Common myeloid progenitor, CD34-positive (primary cell): ENCODE data around the gene MMS19.
"Not testable (repeated sequence)": the region's sequence is repeated elsewhere in the genome, so short reads cannot be mapped to it uniquely, and the experiment has no call there.

ENCODE experiments used
- CTCF ChIA-PET: fragments of 350-600 bp; sonication (Branson Sonifier 250); formaldehyde crosslinking; loops from one replicate; lab custom pipeline; 2021; ENCODE audit warnings: antibody characterized with exemption; lab: Charles Lee
- POLR2A ChIA-PET: fragments of 350-600 bp; sonication (Branson Sonifier 250); formaldehyde crosslinking; loops from one replicate; lab custom pipeline; 2021; ENCODE audit warnings: antibody characterized with exemption; lab: Charles Lee
- DNase-seq, 3 donors: peaks; one replicate each; pipeline versions ENCODE4 v3.0.0 to v3.0.0-alpha.2; 2013
- H3K27ac ChIP-seq, 2 experiments: 1 replicate in 1 of 2; 2 replicates in 1 of 2; pipeline ENCODE4 v1.7.0; 2013; ENCODE audit warnings: inconsistent platforms in 2 of 2, low read length in 2 of 2, mild to moderate bottlenecking in 2 of 2, low read depth in 1 of 2, moderate library complexity in 1 of 2; ENCODE audit not compliant: severe bottlenecking in 2 of 2, insufficient read depth in 1 of 2, poor library complexity in 1 of 2
- H3K27me3 ChIP-seq, 5 experiments: replicated peaks in 2 of 5; 1 replicate in 3 of 5; 2 replicates in 2 of 5; pipeline versions ENCODE4 v1.6.1 to v1.7.0; 2013; ENCODE audit warnings: low read length in 4 of 5, mild to moderate bottlenecking in 2 of 5, moderate library complexity in 2 of 5, inconsistent platforms in 1 of 5; ENCODE audit not compliant: insufficient read depth in 5 of 5, control insufficient read depth in 4 of 5
- H3K36me3 ChIP-seq, 4 experiments: 1 replicate in 2 of 4; 2 replicates in 2 of 4; pipeline versions ENCODE4 v1.6.1 to v1.7.0; 2013; ENCODE audit warnings: low read length in 3 of 4, control low read depth in 1 of 4, mild to moderate bottlenecking in 1 of 4; ENCODE audit not compliant: control insufficient read depth in 4 of 4, insufficient read depth in 4 of 4
- H3K4me1 ChIP-seq, 4 experiments: 1 replicate in 3 of 4; 2 replicates in 1 of 4; pipeline versions ENCODE4 v1.6.1 to v1.7.1; 2013; ENCODE audit warnings: low read length in 3 of 4, mild to moderate bottlenecking in 3 of 4, control low read depth in 1 of 4, inconsistent platforms in 1 of 4, moderate library complexity in 1 of 4; ENCODE audit not compliant: control insufficient read depth in 4 of 4, insufficient read depth in 4 of 4; ENCODE audit errors: control extremely low read depth in 1 of 4
- H3K4me3 ChIP-seq, 7 experiments: 1 replicate in 4 of 7; 2 replicates in 3 of 7; pipeline versions ENCODE4 v1.5.1 to v1.7.0; 2013; ENCODE audit warnings: mild to moderate bottlenecking in 7 of 7, low read length in 6 of 7, moderate library complexity in 6 of 7, inconsistent platforms in 2 of 7, low read depth in 2 of 7, control low read depth in 1 of 7; ENCODE audit not compliant: insufficient read depth in 4 of 7, control insufficient read depth in 1 of 7; ENCODE audit errors: extremely low read depth in 1 of 7
- H3K9me3 ChIP-seq, 5 experiments: 1 replicate in 4 of 5; 2 replicates in 1 of 5; pipeline versions ENCODE4 v1.6.1 to v1.7.1; 2013; ENCODE audit warnings: low read length in 4 of 5, mild to moderate bottlenecking in 2 of 5, inconsistent platforms in 1 of 5, low read depth in 1 of 5, moderate library complexity in 1 of 5; ENCODE audit not compliant: control insufficient read depth in 4 of 5, insufficient read depth in 2 of 5; ENCODE audit errors: control extremely low read depth in 1 of 5
- WGBS: methylation state at CpG from one replicate; pipeline ENCODE4 v1.1.5; 2013; ENCODE audit not compliant: insufficient coverage; 5-methylcytosine and 5-hydroxymethylcytosine counted together

The MMS19 gene

GRCh38 chr10:97481071-97481470, 17.2 kb downstream of the MMS19 start:
- Histone ChIP-seq H3K27me3 (no peaks in the 10 kb centered on the region), H3K4me1 (no peaks in the 10 kb centered on the region), H3K9me3 (no peaks in the 10 kb centered on the region), H3K27ac (no peak overlapping the region), H3K4me3 (no peak overlapping the region), H3K36me3 (peaks cover 13 to 69% (median 51%) of the 10 kb centered on the region in 4 experiments)
- POLR2A ChIA-PET, result no interaction called here
- no peak for DNase-seq
- WGBS, result 100% methylated on average over 2 of the region's 4 CpGs
- CTCF ChIA-PET, result interaction anchor here (0.9 to 1.6 kb wide), 6 partner anchors 14 to 73 kb away, joined by 3 to 6 read pairs (median 3); no protein-coding TSS in a partner anchor

- H3K27me3 ChIP-seq, result no peaks in the 10 kb centered on the region
- CTCF ChIA-PET, result interaction anchor here (1.3 to 1.4 kb wide), 2 partner anchors 16 to 74 kb away, joined by 3 read pairs; no protein-coding TSS in a partner anchor
- H3K4me1 ChIP-seq, result no peaks in the 10 kb centered on the region
- WGBS, result 97% methylated on average over 5 of the region's 9 CpGs
- no peak for DNase-seq
- no peak overlapping the region for H3K27ac ChIP-seq
- H3K9me3 ChIP-seq, result no peaks in the 10 kb centered on the region
- H3K4me3 ChIP-seq, result no peak overlapping the region
- POLR2A ChIA-PET, result no interaction called here
- H3K36me3 ChIP-seq, result peaks cover 15 to 74% (median 56%) of the 10 kb centered on the region in 4 experiments
Measured at GRCh38 chr10:97479939-97480338, 18.3 kb downstream of the MMS19 start.

DNA sequence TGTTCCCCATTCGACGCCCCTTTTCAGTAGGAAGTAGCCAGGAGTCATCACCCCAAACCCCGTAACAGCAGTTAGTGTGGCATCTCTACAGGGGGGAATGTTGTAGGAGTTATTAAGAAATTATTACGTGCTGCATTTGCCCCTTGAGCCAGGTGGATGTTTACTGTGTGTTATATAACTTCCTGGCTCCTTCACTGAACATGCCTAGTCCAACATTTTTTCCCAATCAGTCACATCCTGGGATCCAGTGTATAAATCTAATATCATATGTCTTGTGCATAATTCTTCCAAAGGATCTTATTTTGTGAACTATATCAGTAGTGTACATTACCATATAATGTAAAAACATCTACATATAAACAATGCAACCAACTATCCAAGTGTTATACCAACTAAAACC, 18.8 kb downstream of the MMS19 start:
- H3K4me3 ChIP-seq, DNase-seq, H3K4me1 ChIP-seq, CTCF ChIA-PET, H3K9me3 ChIP-seq, H3K27me3 ChIP-seq, POLR2A ChIA-PET, H3K27ac ChIP-seq: not testable (repeated sequence)
- 83% methylated on average over 1 of the region's 4 CpGs for WGBS
- peaks cover 17 to 80% (median 59%) of the 10 kb centered on the region in 4 experiments for H3K36me3 ChIP-seq

- Histone ChIP-seq H3K27ac (no peak overlapping the region), H3K27me3 (no peaks in the 10 kb centered on the region), H3K9me3 (no peaks in the 10 kb centered on the region), H3K4me3 (no peak overlapping the region), H3K4me1 (no peaks in the 10 kb centered on the region), H3K36me3 (peaks cover 9 to 84% (median 67%) of the 10 kb centered on the region in 4 experiments)
- WGBS, result 100% methylated on average over 1 of the region's 2 CpGs
- ChIA-PET POLR2A (no interaction called here), CTCF (interaction anchor here (1.0 to 4.3 kb wide), 7 partner anchors 10 to 130 kb away, joined by 3 to 20 read pairs (median 4); no protein-coding TSS in a partner anchor)
- no peak for DNase-seq
Measured at GRCh38 chr10:97475936-97476594, 22.2 kb downstream of the MMS19 start.

DNA sequence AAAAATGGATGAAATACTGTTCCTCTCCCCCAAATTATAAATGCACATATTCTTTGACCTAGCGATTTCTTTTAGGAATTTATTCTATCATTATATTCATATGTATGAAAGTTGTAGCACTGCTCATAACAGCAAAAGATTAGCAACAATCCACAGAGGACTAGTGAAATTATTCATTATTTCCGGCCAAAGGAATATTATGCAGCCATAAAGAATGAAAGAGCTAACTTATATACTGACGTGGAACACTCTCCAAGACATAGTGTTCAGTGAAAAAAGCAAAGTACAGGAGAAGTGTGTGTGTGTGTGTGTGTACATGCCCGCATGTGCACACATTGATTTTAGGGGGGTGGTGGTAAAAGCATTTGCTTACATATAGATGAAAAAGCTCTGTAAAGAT, 23.3 kb downstream of the MMS19 start:
- Histone ChIP-seq H3K9me3 (no peaks in the 10 kb centered on the region), H3K36me3 (peaks cover 17 to 82% (median 65%) of the 10 kb centered on the region in 4 experiments), H3K4me1 (no peaks in the 10 kb centered on the region), H3K4me3 (no peak overlapping the region), H3K27me3 (no peaks in the 10 kb centered on the region), H3K27ac (no peak overlapping the region)
- CTCF ChIA-PET, result interaction anchor here (1.8 to 4.3 kb wide), 2 partner anchors 9 to 18 kb away, joined by 5 to 20 read pairs; no protein-coding TSS in a partner anchor
- POLR2A ChIA-PET, result interaction anchor here (0.6 kb wide), 1 partner anchor 15 kb away, joined by 4 read pairs; no protein-coding TSS in a partner anchor
- no peak for DNase-seq
- 100% methylated on average over 3 of the region's 4 CpGs for WGBS

DNA sequence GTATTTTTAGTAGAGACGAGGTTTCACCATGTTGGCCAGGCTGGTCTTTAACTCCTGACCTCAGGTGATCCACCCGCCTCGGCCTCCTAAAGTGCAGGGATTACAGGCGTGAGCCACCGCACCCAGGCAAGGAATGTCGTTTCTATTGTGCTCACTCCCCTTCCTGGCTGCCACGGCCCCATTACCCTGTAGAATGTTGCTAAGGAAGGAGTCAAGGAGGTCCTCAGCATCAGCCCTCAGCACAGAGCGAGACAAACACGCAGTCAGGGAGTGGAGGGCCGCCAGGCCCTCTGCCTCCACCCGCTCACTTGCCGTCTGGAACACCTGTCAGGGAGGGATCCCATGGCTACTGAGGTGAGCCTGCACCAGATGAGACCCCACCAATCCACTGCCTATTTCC, 29.4 kb downstream of the MMS19 start:
- H3K27me3 ChIP-seq, H3K9me3 ChIP-seq, DNase-seq, H3K4me3 ChIP-seq, POLR2A ChIA-PET, H3K27ac ChIP-seq, H3K4me1 ChIP-seq: not testable (repeated sequence)
- CTCF ChIA-PET, result interaction anchor here (0.9 to 6.1 kb wide), 2 partner anchors 20 to 85 kb away, joined by 3 to 59 read pairs; no protein-coding TSS in a partner anchor
- H3K36me3 ChIP-seq, result peaks cover 23 to 83% (median 68%) of the 10 kb centered on the region in 4 experiments
- WGBS, result 97% methylated on average over 10 of the region's 12 CpGs

- POLR2A ChIA-PET, result interaction anchor here (1.0 kb wide), 1 partner anchor 12 kb away, joined by 3 read pairs; no protein-coding TSS in a partner anchor
- CTCF ChIA-PET, result interaction anchor here (0.9 to 6.1 kb wide), 6 partner anchors 7 to 114 kb away, joined by 3 to 59 read pairs (median 3); no protein-coding TSS in a partner anchor
- H3K9me3 ChIP-seq, result no peaks in the 10 kb centered on the region
Measured at GRCh38 chr10:97468162-97468561, 30.1 kb downstream of the MMS19 start.

More at GRCh38 chr10:97468162-97468561, 30.1 kb downstream of the MMS19 start:
- Histone ChIP-seq H3K4me1 (no peaks in the 10 kb centered on the region), H3K4me3 (no peak overlapping the region), H3K27me3 (no peaks in the 10 kb centered on the region), H3K36me3 (peaks cover 23 to 83% (median 71%) of the 10 kb centered on the region in 4 experiments), H3K27ac (no peak overlapping the region)
- DNase-seq, result no peak
- 94% methylated on average over 3 of the region's 3 CpGs for WGBS
